GM21360 (cell line): Measurements from ENCODE around the gene ABCC12.
A peak's percentile ranks its signal among the peaks of the same experiment; 100 is the strongest.
"Not testable (repeated sequence)": the region's sequence is repeated elsewhere in the genome, so short reads cannot be mapped to it uniquely, and the experiment has no call there.

Experiments
- ATAC-seq: cut with Tn5 transposase; IDR thresholded peaks from one replicate; pipeline ENCODE4 v1.9.1; 2021; ENCODE audit warnings: mild to moderate bottlenecking, moderate library complexity; ENCODE audit not compliant: unreplicated experiment

The ABCC12 gene

DNA sequence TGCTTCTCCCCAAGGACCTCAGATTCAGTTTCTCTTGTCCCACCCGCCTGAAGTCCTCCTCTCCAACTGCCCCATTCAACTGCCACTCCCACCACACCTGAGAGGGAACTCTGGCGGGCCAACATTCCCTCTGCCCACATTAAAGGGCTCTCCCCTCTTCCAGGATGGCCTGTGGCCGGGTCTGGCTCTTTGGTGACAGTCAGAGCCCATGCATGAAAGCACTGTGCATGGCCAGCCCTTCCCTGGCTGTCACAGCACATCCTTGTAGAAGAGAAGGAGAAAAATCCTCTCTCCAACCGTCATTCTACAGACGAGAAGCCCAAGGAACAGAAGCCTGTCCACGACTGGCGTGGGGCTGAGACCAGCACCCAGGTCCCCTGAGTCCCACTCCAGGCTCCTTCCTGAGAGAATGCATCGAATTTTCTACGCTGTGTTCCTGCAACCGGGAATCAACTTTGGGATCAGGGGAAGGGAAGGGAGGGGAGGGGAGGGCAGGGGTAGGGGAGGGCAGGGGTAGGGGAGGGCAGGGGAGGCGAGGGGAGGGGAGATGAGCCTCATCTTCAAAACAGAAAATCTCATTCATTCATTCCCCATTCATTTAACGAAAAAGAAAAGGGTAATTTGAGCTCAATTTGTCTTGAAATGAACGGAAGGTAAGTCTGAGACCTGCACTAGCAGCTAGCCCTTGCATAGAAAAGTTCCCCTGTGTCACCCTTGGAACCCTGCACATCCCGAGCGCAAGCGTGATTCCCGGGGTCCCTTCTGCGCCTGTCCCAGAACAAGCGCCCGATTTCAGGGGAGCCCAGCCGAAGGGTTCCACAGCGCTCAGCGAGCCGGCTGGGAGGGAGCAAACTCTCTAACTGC, at the start of gene ABCC12:
TSS of gene ABCC12 (minus strand) at position 68 of the 864 bp plus-strand sequence. CDS start 9,569 bp downstream, outside the sequence.
- no peak for ATAC-seq

DNA sequence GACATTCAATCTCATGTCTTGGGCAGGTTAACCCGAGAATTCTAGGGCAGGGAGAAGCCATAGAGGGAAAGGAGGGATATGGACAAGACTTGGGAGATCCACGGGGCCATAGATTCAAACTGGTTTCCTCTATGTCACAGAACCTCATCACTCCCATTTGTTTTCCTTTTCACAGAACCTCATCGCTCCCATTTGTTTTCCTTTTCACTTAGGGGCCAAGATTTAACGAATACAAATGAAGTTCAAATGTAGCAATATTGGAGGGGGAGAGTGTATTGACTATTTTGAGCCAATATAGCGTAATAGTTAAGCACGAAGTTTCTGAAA, 49.0 kb upstream of the ABCC12 start:
- ATAC-seq = no peak

DNA sequence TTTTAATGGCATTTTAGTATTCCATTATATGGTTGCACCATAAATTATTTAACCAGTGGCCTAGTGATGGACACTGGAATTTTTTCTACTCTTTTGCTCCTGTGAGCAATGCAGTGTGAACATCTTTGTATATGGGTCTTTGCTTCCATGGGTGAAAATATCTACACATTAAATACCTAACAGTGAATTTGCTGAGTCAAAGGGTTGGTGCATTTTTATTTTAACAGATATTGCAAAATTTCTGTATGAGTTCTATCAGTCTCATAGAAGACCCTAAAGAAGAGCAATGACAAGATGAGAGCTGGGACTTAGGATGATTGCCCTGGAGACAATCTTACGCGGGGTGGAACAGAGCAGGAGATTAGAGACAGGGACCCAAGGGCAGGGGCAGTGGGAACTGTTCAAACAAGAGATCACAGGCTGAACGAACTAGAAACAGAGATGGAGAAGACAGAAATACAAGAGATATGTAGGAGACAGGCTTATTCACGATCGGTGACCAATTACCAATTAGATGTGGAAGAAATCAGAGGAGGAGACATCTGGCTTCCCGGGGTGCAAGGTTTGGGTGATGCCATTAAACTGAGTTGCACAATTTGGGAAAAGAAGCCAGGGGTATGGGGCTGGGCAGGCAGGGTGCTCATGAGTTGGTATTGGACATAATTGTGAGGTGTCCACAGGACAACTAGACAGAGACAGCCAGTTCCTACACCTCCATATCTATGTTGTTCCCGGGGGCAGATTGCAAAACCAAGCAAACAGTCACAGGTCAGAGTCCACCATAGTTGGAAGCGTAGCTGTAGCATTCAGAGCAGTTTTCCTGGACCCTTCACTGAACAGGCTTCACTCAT, 48.4 kb upstream of the ABCC12 start:
- no peak for ATAC-seq

DNA sequence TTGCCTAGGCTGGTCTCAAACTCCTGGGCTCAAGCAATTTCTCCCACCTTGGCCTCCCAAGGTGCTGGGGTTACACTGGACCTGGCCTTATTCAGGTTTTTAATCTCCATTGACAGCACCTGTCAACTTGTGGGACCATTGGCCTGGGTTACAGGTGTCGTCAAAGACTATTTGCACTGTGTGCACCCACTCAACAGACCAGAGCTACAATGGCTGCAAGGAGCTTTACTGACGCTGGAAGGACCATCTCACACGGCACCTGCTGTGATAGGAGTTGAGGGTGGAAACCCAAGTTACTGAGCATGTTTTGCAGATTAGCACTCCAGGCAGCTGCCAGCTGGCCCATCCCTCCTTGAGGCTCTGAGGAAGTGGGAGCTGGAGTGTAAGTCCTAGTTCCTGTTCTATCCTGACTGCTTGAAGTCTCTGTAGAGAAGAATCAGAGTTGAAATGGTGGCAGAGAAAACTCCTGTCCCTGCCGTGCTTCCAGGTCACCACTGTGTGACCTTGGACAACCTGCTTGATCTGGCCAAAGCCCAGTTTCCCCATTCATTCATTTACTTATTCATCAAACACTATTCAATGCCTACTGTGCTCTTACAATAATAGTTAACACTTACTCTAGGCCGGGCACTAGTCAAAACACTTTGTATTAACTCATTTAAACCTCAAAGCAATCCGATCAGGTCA, 45.9 kb upstream of the ABCC12 start:
- no peak for ATAC-seq

DNA sequence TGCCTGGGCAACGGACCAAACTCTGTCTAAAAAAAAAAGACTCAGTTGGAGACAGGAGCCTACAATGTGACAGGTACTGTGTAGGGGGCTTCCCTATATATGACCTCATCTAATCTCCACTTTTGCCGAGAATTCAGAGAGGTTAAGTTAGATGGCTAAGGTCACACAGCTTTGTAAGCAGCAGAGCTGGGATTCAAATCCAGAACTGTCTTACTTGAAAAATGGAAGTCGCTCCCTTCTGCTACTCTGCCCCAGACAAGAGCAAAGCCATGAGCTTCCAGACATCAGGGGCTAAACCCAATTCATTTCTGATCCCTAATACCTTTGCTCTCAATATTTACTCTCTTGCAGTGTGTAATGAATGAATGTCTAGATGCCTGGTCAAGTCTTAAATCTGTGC, 41.5 kb upstream of the ABCC12 start:
- ATAC-seq = no peak

DNA sequence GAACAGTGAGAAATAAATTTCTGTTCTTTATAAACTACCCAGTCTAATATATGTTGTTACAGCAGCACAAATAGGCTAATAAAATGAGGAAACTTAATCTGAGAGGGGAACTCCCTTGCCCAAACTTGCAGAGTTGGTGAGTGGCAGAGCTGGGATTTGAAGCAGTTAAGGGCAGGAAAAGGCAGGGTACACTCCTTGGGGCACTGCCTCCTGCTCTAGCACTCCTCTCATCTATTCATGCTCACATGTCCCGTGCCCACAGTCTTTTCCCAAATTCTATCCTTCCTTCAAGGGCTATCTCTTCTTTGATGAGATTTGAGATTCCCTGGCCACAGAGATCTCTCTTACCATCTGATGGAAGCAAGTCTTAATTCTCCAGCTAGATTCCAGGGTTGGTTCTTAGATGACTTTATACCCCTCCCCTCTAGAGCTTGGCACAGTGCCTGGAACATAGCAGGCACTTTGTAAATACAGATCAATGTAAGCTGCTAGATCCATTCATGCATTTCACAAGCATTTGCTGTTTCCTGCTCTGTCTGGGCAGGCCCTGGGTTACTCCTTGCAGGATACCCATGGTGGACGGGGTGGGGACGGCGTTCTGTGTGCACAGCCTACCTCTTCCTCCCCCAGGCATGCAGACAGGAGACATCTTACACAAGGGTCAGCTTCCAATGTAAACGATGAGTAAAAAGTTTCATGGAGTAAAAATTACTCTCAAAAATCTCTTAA, 39.2 kb upstream of the ABCC12 start:
- ATAC-seq = no peak

DNA sequence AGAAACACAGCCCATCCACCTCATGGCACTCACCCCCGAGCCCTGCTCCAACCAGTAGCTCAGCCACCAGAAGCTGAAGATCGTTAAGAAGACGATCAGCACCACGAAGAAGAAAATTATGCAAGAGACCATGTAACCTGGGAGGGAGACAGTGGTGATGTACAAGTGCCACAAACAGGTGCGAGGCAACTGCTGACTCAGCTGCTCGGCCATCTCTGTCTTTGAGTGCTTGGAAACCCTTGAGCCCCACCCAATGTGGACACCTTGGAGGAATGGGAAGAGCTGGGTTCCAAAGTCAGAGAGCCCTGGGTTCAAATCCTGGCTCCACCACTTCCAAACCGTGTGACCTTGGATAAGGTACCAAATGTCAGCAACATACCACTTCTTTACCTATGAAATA, 38.1 kb upstream of the ABCC12 start:
- no peak for ATAC-seq

DNA sequence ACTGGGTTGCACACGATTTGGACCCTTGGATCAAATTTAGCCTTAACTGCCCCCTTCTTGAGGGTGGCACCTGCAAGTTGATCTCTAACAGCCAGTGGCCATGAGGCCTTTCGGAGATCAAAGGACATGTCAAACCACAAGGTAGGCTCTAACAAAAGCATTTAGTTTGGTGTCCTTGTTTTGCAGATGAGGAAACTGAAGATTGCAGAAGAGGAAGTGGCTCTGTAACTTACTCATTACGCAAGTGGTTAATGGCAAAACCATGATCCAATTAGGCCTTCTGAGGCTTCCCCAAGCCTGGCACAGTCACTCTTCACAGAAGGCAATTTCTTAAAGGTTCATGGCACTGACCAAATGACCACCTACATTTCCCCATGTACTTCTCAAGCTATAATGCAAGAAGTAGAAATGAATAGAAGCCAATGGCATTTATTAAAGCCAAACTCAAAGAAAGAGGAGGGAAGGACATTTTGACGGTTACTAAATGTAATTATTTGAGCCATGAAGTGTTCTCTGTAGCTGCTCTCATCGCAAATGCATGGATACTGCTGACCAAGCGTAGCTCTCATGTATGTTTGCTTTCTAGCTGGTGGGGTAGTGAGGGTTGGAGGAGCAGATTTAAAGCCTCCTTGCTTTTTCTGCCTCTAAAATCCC, 32.8 kb upstream of the ABCC12 start:
- peak; percentile 75 for ATAC-seq

DNA sequence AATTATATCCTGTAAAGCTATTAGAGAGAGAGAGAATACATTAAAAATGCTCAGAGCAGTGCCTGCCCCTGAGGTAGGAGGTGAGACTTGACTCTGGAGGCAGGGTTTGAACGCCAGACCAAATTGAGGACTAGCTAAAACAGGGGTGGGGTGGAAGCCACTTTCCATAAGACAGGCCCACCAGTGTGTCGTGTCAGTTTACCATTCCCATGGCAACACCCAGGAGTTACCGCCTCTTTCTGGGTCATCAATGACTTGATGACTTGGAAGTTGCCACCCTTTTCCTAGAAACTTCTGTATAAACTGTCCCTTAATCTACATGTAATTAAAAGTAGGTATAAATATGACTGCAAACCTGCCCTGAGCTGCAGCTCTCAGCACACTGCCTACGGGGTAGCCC, 32.0 kb upstream of the ABCC12 start:
- ATAC-seq = no peak

DNA sequence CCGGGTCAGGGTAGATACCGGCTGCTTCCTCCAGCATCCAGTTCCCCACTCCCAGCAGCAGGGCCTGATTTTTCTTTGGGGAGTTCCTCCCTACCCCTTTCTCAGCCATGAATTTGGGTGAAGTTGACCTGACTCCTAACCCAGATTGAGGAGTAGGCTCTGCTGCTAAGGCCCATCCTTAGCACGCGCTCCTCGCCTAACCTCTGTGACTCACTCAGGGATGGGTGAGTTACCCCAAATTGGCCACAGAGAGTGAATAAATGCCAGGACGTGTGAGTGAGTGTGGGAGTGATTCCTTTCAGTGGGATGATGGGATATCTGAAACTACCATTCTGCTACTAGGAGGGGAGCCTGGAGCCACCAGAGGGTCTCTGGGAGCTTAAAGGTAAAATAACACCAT, 28.9 kb upstream of the ABCC12 start:
- no peak for ATAC-seq

DNA sequence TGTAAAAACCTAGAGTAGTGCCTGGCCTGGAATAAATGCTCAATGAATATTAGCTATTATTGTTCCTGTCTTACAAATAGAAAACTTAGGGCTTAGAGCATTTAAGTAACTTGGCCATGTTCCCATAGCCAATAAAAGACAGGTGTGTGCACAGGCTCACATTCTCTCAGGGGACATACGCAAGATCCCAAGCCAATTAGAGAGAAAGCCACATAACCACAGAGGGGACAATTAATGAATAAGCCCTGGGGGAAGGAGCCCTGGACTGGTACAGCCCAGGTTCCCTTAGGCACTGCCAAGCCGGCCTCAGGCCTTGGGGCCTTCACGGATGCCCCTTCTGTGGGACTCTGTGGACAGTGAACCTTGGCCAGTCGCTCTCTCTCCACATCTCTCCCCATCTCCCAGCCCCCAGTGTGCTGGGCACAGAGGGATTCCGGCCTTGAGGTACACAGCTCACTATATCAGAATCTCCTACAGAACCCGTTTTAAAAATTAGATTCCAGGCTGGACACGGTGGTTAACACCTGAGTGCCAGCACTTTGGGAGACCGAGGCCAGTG, 27.3 kb upstream of the ABCC12 start:
- no peak for ATAC-seq

DNA sequence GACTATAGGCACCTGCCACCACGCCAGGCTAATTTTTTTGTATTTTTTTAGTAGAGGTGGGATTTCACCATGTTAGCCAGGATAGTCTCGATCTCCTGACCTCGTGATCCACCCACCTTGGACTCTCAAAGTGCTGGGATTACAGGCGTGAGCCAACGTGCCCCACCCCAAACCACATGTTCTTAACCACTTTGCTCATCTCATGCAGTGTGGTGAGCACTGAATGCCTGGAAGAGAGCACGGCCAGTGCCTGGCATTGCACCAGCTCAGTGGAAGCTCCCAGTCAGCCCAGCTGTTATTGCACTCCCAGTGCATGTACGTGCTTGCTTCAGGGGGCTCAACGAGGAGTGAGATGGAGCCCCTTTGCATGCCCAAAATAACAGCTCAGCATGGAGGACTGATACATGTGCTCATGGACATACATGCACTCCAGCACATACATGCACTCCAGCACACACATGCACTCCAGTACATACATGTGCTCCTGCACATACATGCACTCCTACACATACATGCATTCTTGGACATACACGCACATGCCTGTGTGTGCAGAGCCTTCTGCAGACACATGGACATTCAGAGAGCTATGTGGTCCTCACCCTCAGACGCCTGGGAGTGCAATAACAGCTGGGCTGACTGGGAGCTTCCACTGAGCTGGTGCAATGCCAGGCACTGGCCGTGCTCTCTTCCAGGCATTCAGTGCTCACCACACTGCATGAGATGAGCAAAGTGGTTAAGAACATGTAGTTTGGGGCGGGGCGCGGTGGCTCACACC, 26.1 kb upstream of the ABCC12 start:
- ATAC-seq = not testable (repeated sequence)

DNA sequence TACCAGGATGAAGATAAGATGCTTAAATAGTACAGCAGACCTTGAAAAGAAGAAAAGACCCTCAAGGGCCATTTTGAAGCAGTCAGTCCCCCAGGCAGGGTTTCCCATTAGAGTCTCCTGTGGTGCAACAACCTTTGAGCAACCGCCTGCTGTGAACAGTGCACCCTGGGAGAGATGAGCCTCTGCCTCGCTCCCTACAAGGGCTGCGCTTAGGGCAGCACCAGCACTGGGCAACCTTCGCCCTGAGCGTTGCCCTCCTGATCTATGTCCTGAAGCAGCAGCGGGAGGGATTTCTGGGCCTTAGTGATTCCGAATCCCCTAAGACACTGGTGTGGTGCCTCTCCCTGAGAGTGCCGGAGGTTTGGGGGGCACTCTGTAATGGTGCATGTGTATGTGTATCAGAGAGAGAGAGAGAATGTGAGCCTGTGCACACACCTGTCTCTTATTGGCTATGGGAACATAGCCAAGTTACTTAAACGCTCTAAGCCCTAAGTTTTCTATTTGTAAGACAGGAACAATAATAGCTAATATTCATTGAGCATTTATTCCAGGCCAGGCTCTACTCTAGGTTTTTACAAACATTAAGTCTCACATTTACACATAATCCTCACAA, 25.2 kb upstream of the ABCC12 start:
- ATAC-seq = no peak

DNA sequence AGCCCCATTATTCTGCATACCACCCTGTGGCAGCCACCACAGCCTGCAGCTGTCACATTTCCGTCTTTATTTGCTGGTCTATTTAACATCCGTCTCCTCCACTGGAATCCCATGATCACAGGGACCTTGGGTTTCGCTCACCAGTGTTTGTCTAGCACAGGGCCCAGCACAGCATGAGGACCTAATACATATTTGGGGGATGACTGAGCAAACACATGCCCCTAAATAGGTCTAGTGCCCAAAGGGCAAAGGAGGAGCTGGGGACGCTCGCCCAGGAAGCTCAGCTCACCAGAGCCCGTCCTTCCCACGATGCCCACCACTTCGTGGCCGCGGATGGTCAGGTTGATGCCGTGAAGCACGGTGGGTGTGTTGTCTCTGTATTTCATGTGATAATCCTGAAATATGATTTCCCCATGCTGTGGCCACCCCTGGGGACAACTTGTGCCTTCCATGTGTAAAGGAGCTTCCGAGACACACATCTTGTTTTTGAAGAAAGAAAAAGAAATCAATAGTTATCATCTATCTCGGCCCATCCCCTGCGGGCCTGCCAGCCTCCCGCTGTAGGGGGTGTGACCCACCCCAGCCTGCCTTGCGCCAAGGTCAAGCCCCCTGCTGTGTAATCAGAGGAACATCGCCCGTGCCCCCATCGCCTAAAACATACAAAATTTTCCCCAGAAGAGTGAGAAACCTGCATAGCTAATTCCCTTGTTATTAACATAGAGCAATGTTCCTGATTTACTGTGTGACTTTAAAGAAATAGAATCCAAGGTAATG, 21.0 kb upstream of the ABCC12 start:
- ATAC-seq = no peak

DNA sequence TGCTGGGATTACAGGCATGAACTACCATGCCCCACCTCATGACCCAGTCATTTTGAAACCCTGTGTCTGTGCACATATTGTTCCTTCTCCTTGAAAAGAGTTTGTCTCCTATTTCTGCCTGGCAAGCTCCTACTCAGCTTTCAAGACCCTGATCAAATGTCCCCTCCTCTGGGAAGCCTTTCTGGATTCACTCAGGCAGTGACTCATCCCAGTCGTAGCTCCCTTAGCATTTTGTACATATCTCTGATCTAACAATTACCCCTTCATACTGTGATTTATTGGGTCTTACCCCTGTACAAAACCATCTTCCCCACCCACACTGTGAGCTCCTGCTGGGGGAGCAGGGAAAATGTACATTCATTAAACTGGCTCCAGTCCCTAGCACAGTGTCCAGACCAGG, 18.1 kb upstream of the ABCC12 start:
- no peak for ATAC-seq

DNA sequence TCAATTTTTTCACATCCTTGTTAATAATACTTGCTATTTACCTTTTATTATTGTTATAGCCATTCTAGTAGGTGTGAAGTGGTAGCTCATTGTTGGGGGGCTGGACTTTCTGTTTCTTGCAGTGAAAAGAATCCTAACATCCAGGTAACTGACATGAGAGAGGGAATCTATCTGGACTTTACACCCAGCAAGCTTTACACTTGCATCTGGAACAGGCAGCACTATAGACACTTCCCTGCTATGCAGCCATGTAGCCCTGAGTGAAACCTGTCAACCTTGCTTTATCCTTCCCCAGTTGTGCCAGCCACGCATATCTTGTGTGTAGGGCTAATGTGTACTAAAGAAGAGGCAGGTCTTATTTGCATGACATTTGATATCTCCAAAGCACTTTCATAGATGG, 16.9 kb upstream of the ABCC12 start:
- no peak for ATAC-seq

DNA sequence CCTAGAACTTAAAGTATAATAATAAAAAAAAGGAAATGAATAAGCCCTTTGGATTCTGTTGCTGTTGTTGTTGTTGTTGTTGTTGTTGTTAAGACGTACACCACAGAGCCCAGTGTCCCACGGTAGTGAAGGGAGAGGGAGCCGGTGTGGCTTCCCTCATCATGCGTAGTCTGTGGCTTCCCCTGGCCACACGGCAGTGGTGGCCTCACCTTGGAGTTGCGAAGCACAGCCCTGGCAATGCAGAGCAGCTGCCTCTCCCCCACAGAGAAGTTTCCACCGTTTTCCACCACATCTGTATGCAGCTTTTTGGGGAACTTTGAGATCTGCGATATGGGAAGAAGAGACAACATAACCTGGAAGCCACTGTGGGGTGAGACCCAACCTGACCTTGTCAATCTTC, 14.1 kb upstream of the ABCC12 start:
- ATAC-seq = no peak

DNA sequence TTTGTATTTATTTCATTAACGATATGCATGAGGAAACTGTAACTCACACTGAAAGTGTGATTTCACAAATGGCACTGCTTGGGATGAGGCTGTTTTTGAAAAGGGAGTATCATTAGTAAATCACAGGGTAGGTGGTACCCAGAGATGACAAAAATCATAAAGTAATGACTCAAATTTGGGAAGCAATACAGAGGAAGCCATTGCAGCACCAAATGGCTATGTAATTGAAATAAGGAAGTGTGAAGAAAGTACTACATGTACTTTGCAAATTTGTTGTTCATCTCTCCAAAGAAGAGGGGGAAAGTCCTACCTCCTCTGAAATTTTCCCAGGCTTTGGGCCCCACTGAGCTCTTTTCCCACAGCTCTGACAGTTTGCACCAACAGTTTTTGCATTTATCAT, 12.3 kb upstream of the ABCC12 start:
- ATAC-seq = no peak
